ENCODE measurements around the gene FCGR3B. TPM values are rescaled to one million over a fixed set of nuclear protein-coding genes. Genes with fewer than 3 reads are reported as not detected.
"Not testable (repeated sequence)": the region's sequence is repeated elsewhere in the genome, so short reads cannot be mapped to it uniquely, and the experiment has no call there.

FCGR3B gene
- not detected in 3 replicates for total RNA-seq
- long read RNA-seq = 0 reads

- no peak for TF ChIP-seq CTCF (IDR thresholded peaks at IDR 0.05)
- no peaks in the 10 kb centered on the region for H3K36me3 Mint-ChIP-seq (ENCODE audit: low read depth)
Observed at GRCh38 chr1:161631076-161631475, at the start of gene FCGR3B. Gene FCGR3B (minus strand): TSS chr1:161631176. CDS start chr1:161631094, 82 bp downstream.

GRCh38 chr1:161678500-161678899 lies 47.5 kb upstream of the FCGR3B start:
- Mint-ChIP-seq H3K27me3 (ENCODE audit: low read depth) (peaks cover 30% of the 10 kb centered on the region), H3K4me3 (ENCODE audit: unreplicated experiment) (no peak overlapping the region), H3K27ac (ENCODE audit: unreplicated experiment) (no peak overlapping the region), H3K36me3 (ENCODE audit: low read depth) (no peaks in the 10 kb centered on the region), H3K9me3 (ENCODE audit: low read depth) (no peaks in the 10 kb centered on the region), H3K4me1 (ENCODE audit: low read depth) (no peaks in the 10 kb centered on the region)
- DNase-seq (ENCODE audit: low spot score) = no peak
- TF ChIP-seq CTCF (IDR thresholded peaks at IDR 0.05) = no peak

More at GRCh38 chr1:161631076-161631475, at the start of gene FCGR3B:
- no peak for DNase-seq (ENCODE audit: low spot score)
- Mint-ChIP-seq H3K9me3 (ENCODE audit: low read depth) (no peaks in the 10 kb centered on the region), H3K4me1 (ENCODE audit: low read depth) (no peaks in the 10 kb centered on the region), H3K27me3 (ENCODE audit: low read depth) (peaks cover 6% of the 10 kb centered on the region), H3K4me3 (ENCODE audit: unreplicated experiment) (no peak within 1 kb of the TSS), H3K27ac (ENCODE audit: unreplicated experiment) (no peak within 1 kb of the TSS)

- no peak for DNase-seq (ENCODE audit: low spot score)
- H3K27me3 Mint-ChIP-seq (ENCODE audit: low read depth) = peaks cover 22% of the 10 kb centered on the region
- no peak for TF ChIP-seq CTCF (IDR thresholded peaks at IDR 0.05)
- H3K9me3 Mint-ChIP-seq (ENCODE audit: low read depth) = no peaks in the 10 kb centered on the region
- H3K4me1 Mint-ChIP-seq (ENCODE audit: low read depth) = no peaks in the 10 kb centered on the region
- H3K27ac Mint-ChIP-seq (ENCODE audit: unreplicated experiment) = no peak overlapping the region
- no peaks in the 10 kb centered on the region for H3K36me3 Mint-ChIP-seq (ENCODE audit: low read depth)
- no peak overlapping the region for H3K4me3 Mint-ChIP-seq (ENCODE audit: unreplicated experiment)
Observed at GRCh38 chr1:161676958-161677689, 46.1 kb upstream of the FCGR3B start.

- TF ChIP-seq CTCF (IDR thresholded peaks at IDR 0.05) = no peak
Observed at GRCh38 chr1:161676441-161676840, 45.5 kb upstream of the FCGR3B start.

GRCh38 chr1:161674908-161675307 lies 43.9 kb upstream of the FCGR3B start:
- H3K27ac Mint-ChIP-seq (ENCODE audit: unreplicated experiment); H3K9me3 Mint-ChIP-seq (ENCODE audit: low read depth); H3K36me3 Mint-ChIP-seq (ENCODE audit: low read depth); H3K4me1 Mint-ChIP-seq (ENCODE audit: low read depth); DNase-seq (ENCODE audit: low spot score); H3K4me3 Mint-ChIP-seq (ENCODE audit: unreplicated experiment): not testable (repeated sequence)
- peaks cover 11% of the 10 kb centered on the region for H3K27me3 Mint-ChIP-seq (ENCODE audit: low read depth)

More at GRCh38 chr1:161676441-161676840, 45.5 kb upstream of the FCGR3B start:
- Mint-ChIP-seq H3K4me3 (ENCODE audit: unreplicated experiment) (no peak overlapping the region), H3K4me1 (ENCODE audit: low read depth) (no peaks in the 10 kb centered on the region), H3K36me3 (ENCODE audit: low read depth) (no peaks in the 10 kb centered on the region), H3K27me3 (ENCODE audit: low read depth) (peaks cover 17% of the 10 kb centered on the region), H3K27ac (ENCODE audit: unreplicated experiment) (no peak overlapping the region), H3K9me3 (ENCODE audit: low read depth) (no peaks in the 10 kb centered on the region)
- DNase-seq (ENCODE audit: low spot score) = no peak

- not testable (repeated sequence) for H3K4me1 Mint-ChIP-seq (ENCODE audit: low read depth); H3K36me3 Mint-ChIP-seq (ENCODE audit: low read depth); H3K4me3 Mint-ChIP-seq (ENCODE audit: unreplicated experiment)
Observed at GRCh38 chr1:161674447-161674846, 43.5 kb upstream of the FCGR3B start.

GRCh38 chr1:161673437-161673836 lies 42.5 kb upstream of the FCGR3B start:
- DNase-seq (ENCODE audit: low spot score); H3K4me3 Mint-ChIP-seq (ENCODE audit: unreplicated experiment); H3K27ac Mint-ChIP-seq (ENCODE audit: unreplicated experiment); H3K36me3 Mint-ChIP-seq (ENCODE audit: low read depth); H3K27me3 Mint-ChIP-seq (ENCODE audit: low read depth); H3K9me3 Mint-ChIP-seq (ENCODE audit: low read depth); H3K4me1 Mint-ChIP-seq (ENCODE audit: low read depth): not testable (repeated sequence)

More at GRCh38 chr1:161674447-161674846, 43.5 kb upstream of the FCGR3B start:
- H3K27ac Mint-ChIP-seq (ENCODE audit: unreplicated experiment); DNase-seq (ENCODE audit: low spot score); H3K9me3 Mint-ChIP-seq (ENCODE audit: low read depth): not testable (repeated sequence)
- peaks cover 11% of the 10 kb centered on the region for H3K27me3 Mint-ChIP-seq (ENCODE audit: low read depth)

GRCh38 chr1:161671045-161672020 lies 40.4 kb upstream of the FCGR3B start:
- not testable (repeated sequence) for H3K4me1 Mint-ChIP-seq (ENCODE audit: low read depth); H3K27ac Mint-ChIP-seq (ENCODE audit: unreplicated experiment); DNase-seq (ENCODE audit: low spot score)

More at GRCh38 chr1:161671045-161672020, 40.4 kb upstream of the FCGR3B start:
- H3K4me3 Mint-ChIP-seq (ENCODE audit: unreplicated experiment); H3K9me3 Mint-ChIP-seq (ENCODE audit: low read depth); H3K36me3 Mint-ChIP-seq (ENCODE audit: low read depth); H3K27me3 Mint-ChIP-seq (ENCODE audit: low read depth): not testable (repeated sequence)
